ENCODE data around the gene GLG1. TPM values are rescaled to one million over a fixed set of nuclear protein-coding genes. Genes with fewer than 3 reads are reported as not detected.
A peak's percentile ranks its signal among the peaks of the same experiment; 100 is the strongest.

The GLG1 gene
- total RNA-seq, 1 donor from 2014 or later: 110 TPM

DNA sequence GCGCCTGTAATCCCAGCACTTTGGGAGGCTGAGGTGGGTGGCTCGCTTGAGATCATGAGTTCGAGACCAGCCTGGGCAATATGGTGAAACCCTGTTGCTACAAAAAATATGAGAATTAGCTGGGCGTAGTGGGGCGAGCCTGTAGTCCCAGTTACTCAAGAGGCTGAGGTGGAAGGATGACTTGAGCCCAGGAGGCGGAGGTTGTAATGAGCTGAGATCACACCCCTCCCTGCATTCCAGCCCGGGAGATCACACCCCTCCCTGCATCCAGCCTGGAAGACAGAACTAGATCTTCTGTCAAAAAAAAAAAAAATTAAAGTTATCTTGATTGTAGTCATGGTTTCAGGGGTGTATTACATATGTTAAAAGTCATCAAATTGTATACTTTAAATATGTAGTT, 26.8 kb upstream of the GLG1 start:
- DNase-seq: no peak
- intact Hi-C loops (cut with DNase I): no loop called here
- Histone ChIP-seq H3K27me3 (ENCODE audit: low read depth) (no peaks in the 10 kb centered on the region), H3K4me3 (no peak overlapping the region), H3K4me1 (no peaks in the 10 kb centered on the region), H3K9me3 (no peaks in the 10 kb centered on the region), H3K36me3 (peaks cover 97% of the 10 kb centered on the region), H3K27ac (no peak overlapping the region)
- ATAC-seq: peak; percentile 24 to 52
- TF ChIP-seq, protein P1, sequence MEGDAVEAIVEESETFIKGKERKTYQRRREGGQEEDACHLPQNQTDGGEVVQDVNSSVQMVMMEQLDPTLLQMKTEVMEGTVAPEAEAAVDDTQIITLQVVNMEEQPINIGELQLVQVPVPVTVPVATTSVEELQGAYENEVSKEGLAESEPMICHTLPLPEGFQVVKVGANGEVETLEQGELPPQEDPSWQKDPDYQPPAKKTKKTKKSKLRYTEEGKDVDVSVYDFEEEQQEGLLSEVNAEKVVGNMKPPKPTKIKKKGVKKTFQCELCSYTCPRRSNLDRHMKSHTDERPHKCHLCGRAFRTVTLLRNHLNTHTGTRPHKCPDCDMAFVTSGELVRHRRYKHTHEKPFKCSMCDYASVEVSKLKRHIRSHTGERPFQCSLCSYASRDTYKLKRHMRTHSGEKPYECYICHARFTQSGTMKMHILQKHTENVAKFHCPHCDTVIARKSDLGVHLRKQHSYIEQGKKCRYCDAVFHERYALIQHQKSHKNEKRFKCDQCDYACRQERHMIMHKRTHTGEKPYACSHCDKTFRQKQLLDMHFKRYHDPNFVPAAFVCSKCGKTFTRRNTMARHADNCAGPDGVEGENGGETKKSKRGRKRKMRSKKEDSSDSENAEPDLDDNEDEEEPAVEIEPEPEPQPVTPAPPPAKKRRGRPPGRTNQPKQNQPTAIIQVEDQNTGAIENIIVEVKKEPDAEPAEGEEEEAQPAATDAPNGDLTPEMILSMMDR (IDR thresholded peaks at IDR 0.05): no peak

DNA sequence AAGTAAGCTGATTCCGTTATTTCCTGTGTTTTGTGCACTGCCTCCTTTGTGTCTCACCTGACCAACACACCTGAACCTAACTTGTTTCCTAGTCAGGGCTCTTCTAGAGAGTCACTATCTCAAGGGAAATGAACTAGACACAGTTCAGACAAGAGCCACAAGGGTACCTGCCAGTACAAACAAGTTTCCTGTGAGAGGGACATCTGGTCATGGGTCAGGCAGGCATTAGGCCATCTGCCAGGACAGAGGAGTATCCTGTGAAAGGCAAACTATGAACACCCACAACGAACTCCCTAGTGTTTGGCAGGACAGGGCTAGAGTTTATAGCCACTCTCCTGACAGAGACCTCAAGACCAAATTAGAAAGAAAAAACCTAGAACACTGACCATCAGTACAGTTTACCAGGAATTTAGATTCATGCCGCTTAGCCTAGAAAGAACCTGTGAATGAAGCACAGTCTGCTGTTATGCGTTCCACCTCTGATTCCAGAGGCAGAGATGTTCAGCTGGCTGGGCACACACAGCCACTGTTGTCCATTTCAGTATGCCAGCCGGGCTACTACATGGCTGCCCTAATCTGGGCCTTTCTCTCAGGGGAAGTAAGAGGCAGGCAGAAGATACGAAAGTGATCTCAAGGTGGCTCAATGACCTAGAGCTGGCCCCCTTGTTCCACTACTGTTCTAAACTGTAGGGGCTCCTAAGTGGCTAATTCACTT, 20.7 kb upstream of the GLG1 start:
- DNase-seq (no peak), ATAC-seq (no peak)
- Histone ChIP-seq H3K4me3 (no peak overlapping the region), H3K9me3 (no peaks in the 10 kb centered on the region), H3K36me3 (peaks cover 100% of the 10 kb centered on the region), H3K27ac (no peak overlapping the region), H3K27me3 (ENCODE audit: low read depth) (no peaks in the 10 kb centered on the region), H3K4me1 (no peaks in the 10 kb centered on the region)
- TF ChIP-seq, protein P1 (IDR thresholded peaks at IDR 0.05): no peak
- intact Hi-C loops (cut with DNase I): no loop called here

DNA sequence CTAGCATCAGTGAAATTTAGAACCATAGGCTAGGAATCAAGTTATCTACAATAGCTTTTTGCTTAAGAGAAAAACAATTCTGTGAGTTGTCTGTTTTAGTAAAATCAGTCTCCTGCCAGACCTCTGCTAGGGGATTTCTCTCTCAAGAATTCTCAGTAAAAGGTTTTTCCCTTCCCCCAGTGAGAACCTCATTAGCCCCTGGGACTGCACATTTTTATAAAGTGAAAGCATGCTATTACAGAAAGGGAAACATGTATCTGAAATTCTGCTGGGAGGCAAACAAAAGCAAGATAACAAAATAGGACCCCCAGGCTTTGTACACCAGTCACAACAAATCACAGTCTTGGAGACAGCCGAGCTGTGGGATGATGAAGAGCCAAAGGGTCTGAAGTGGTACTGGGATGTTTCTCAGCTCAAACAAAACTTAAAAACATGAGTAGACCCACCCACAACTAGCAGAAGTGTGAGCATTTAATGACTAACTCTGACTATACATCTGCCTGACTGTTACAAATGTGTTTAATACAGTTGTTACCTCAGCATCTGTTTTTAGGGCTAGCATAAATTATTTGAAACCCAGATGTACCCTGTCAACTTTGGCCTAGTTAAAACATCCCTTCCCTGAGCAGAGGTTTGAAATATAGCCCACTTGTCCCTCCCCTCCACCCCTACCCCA, 20.0 kb upstream of the GLG1 start:
- TF ChIP-seq, protein P1 (IDR thresholded peaks at IDR 0.05): no peak
- Histone ChIP-seq H3K27me3 (ENCODE audit: low read depth) (no peaks in the 10 kb centered on the region), H3K4me3 (no peak overlapping the region), H3K36me3 (peaks cover 100% of the 10 kb centered on the region), H3K27ac (no peak overlapping the region), H3K4me1 (no peaks in the 10 kb centered on the region), H3K9me3 (no peaks in the 10 kb centered on the region)
- DNase-seq (no peak), ATAC-seq (no peak)
- intact Hi-C loops (cut with DNase I): no loop called here

DNA sequence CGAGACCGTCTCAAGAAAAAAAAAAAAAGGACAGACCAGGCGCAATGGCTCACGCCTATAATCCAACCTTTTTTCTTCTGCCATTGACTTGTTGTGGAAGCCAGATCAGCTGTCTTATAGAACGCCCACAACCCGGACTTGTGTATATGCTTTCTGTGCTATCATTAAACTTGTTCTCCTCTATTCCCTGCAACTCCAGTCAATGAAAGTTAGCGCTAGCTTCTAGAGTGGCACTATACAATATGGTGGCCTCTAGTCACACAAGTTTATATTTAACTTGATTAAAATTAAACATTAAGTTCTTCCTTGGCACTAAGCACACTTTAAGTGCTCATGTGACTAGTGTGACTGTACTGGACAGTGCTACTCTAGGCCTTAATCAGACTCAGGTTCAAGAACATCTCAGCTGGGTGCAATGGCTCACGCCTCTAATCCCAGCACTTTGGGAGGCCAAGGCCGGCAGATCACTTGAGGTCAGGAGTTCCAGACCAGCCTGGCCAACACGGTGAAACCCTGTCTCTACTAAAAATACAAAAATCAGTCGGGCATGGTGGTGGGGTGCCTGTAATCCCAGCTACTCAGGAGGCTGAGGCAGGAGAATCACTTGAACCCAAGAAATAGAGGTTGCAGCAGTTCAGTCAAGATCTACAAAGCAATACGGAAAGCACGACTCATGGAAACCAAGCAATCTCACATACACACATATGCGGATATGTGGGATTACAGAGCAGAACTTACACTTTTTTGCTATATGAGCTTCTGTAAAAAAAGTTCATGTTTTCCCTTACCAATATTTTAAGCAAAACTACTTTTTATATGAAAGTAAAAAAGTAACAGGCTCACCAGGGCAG, 18.8 kb upstream of the GLG1 start:
- no peak overlapping the region for H3K4me3 ChIP-seq
- H3K27ac ChIP-seq: no peak overlapping the region
- ATAC-seq: peak; percentile 27 to 33
- H3K4me1 ChIP-seq: no peaks in the 10 kb centered on the region
- H3K27me3 ChIP-seq (ENCODE audit: low read depth): no peaks in the 10 kb centered on the region
- H3K9me3 ChIP-seq: no peaks in the 10 kb centered on the region
- TF ChIP-seq, protein P1 (IDR thresholded peaks at IDR 0.05): no peak
- intact Hi-C loops (cut with DNase I): no loop called here
- no peak for DNase-seq
- peaks cover 97% of the 10 kb centered on the region for H3K36me3 ChIP-seq

DNA sequence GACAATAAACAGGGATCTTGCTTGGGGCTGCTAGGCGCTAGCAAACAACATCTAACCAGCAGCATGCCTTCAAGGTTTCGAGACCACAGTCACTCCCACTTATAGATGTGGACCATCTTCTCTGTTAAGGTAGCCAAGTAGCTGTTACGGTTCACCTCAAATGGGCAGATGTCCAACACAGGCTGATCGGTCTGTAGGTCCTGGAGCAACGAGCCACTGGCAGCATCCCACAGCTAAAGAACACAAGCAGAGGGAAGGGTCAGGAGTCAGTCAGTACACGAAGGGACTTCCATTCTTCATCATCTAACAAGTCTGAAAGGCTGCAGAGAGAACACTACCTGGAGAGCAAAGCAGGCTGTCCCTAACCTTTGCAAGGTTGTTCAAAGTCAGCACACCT, 16.9 kb upstream of the GLG1 start:
- TF ChIP-seq, protein P1 (IDR thresholded peaks at IDR 0.05): no peak
- DNase-seq (no peak), ATAC-seq (no peak)
- Histone ChIP-seq H3K9me3 (no peaks in the 10 kb centered on the region), H3K27ac (no peak overlapping the region), H3K36me3 (peaks cover 78% of the 10 kb centered on the region), H3K4me1 (no peaks in the 10 kb centered on the region), H3K27me3 (ENCODE audit: low read depth) (no peaks in the 10 kb centered on the region), H3K4me3 (no peak overlapping the region)
- intact Hi-C loops (cut with DNase I): no loop called here
